Keratinocyte (primary cell): ENCODE results near the gene DUSP12.

ENCODE experiments used
- EZH2 ChIP-seq: IDR thresholded peaks from one replicate; pipeline ENCODE4 v1.6.1; 2012; ENCODE audit warnings: inconsistent platforms, mild to moderate bottlenecking, low read length, moderate library complexity
- TF ChIP-seq, protein P1 (sequence below), 3 experiments: IDR thresholded peaks in 1 of 3; conservative IDR thresholded peaks in 1 of 3; optimal IDR thresholded peaks in 1 of 3; 2 replicates in 2 of 3; 3 replicates in 1 of 3; pipeline versions ENCODE3 to v1.5.1; 2011; ENCODE audit warnings: low read length in 3 of 3, mild to moderate bottlenecking in 3 of 3, moderate library complexity in 2 of 3, control low read depth in 1 of 3, inconsistent platforms in 1 of 3; ENCODE audit not compliant: insufficient read depth in 2 of 3; ENCODE audit errors: extremely low read depth in 1 of 3

DNA sequence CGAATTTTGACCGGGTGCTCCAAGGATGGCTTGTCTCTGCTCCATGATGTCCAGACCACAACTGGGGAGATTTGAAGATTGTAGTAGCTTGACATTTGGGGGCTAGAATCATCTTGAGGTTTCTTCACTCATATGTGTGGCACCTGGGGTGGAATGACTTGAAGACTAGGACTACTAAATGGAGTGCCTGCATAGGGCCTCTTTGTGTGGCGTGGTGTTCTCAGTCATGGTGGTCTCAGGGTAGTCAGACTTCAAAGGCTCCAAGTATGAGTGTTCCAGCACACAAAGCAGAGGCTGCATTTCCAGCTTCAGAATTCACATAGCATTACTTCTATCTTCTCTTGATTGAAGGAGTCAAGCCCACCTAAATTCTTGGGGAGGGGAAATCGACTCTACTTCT lies 33.3 kb downstream of the DUSP12 start:
- no peak for TF ChIP-seq EZH2
- TF ChIP-seq, protein P1, sequence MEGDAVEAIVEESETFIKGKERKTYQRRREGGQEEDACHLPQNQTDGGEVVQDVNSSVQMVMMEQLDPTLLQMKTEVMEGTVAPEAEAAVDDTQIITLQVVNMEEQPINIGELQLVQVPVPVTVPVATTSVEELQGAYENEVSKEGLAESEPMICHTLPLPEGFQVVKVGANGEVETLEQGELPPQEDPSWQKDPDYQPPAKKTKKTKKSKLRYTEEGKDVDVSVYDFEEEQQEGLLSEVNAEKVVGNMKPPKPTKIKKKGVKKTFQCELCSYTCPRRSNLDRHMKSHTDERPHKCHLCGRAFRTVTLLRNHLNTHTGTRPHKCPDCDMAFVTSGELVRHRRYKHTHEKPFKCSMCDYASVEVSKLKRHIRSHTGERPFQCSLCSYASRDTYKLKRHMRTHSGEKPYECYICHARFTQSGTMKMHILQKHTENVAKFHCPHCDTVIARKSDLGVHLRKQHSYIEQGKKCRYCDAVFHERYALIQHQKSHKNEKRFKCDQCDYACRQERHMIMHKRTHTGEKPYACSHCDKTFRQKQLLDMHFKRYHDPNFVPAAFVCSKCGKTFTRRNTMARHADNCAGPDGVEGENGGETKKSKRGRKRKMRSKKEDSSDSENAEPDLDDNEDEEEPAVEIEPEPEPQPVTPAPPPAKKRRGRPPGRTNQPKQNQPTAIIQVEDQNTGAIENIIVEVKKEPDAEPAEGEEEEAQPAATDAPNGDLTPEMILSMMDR (optimal IDR thresholded peaks at IDR 0.05 in 1 of 3, IDR thresholded peaks at IDR 0.05 in 1 of 3, conservative IDR thresholded peaks at IDR 0.05 in 1 of 3; ENCODE audit: extremely low read depth in 1 of 3, insufficient read depth in 2 of 3, low read length in 3 of 3) = no peak
